ENCODE results near the gene ACOT13. TPM values are rescaled to one million over a fixed set of nuclear protein-coding genes. Genes with fewer than 3 reads are reported as not detected.
"Not testable (repeated sequence)": the region's sequence is repeated elsewhere in the genome, so short reads cannot be mapped to it uniquely, and the experiment has no call there.

Gene ACOT13
- total RNA-seq, 1 experiment from 2014 or later: 51.5 TPM

GRCh38 chr6:24660105-24660504 lies 6.8 kb upstream of the ACOT13 start:
- no peak for DNase-seq (ENCODE audit: extremely low read depth, low read depth)

GRCh38 chr6:24661759-24662158 lies 5.1 kb upstream of the ACOT13 start:
- not testable (repeated sequence) for DNase-seq (ENCODE audit: extremely low read depth, low read depth)

DNA sequence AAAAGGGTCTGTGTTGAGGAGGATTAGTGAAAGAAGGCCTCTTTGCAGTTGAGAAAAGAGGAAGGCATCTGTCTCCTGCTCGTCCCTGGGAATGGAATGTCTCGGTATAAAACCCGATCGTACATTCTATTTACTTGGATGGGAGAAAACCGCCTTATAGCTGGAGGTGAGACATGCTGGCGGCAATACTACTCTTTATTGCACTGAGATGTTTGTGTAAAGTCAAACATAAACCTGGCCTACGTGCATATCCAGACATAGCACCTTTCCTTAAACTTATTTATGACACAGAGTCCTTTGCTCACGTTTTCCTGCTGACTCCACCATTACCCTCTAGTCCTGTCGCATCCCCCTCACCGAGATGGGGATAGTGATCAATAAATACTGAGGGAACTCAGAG lies 4.6 kb upstream of the ACOT13 start:
- DNase-seq (ENCODE audit: extremely low read depth, low read depth): no peak

- DNase-seq (ENCODE audit: extremely low read depth, low read depth): no peak
These were observed 3.7 kb upstream of the ACOT13 start for GRCh38 chr6:24663189-24663588.

DNA sequence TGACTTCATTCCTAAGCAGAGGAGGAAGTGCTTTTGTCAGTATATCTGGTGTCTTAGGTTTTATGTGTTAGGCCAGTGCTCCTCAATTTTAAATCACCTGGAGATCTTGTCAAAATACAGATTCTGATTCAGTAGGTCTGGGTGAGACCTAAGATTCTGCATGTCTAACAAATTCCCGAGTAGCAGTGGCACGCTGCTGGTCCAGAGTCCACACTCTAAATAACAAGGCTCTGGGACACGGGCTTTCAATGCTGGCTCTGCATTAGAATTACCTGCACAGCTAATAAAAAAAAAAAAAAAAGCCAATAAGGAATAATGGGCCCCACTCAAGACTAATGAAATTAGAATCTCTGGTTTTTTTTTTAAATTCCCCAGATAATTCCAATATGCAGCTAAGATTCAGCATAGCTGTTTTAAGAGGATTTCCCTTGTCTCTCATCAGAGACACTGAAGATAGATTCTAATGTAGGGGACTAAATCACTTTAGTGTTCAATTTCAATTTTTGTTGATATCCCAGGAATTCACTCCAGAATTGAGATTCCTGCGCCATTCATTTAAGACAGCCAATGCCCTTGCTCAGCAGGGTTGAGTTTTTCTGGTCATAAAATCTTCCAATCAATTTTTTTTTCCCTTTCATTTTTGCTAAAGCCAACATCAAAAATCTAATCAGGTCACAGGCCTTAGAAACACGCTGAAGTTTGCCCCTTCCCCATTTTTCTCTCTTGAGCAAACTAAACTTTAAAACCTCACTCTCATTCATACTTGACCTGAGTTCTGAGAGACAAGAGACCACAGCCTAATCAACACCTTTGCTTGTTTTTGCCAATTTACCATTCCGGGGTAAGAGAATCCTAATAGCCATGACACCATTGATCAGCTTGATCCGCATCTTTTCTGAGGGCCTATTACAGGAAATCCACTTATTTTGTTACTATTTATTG lies 2.6 kb upstream of the ACOT13 start:
- DNase-seq (ENCODE audit: extremely low read depth, low read depth): no peak

DNA sequence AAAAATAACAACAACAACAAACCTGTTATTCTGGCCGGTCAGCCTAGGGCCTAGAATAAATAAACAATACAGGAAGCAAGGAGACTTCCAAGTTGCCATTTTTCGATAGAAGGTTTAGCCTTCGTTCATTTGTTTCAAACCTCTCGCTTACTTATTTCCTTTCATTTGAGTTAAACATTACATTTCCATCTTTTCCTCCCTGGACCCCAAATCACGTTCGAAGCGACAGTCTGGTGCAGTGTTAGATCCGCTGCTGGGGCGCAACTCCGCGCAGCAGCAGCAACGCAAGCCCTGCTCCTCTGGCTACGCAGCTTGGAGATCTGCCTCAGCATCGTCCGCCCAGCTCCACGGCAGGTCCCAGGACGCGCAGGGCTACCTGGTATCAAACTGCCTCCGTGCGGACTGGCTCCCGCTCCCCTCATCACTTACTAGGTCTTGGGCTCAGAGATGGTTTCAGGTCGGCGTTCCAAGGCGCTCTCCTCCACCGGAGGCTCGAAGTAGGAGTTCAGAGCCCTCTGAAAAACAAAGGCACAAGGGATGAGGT lies 708 bp upstream of the ACOT13 start:
- DNase-seq (ENCODE audit: extremely low read depth, low read depth): no peak

DNA sequence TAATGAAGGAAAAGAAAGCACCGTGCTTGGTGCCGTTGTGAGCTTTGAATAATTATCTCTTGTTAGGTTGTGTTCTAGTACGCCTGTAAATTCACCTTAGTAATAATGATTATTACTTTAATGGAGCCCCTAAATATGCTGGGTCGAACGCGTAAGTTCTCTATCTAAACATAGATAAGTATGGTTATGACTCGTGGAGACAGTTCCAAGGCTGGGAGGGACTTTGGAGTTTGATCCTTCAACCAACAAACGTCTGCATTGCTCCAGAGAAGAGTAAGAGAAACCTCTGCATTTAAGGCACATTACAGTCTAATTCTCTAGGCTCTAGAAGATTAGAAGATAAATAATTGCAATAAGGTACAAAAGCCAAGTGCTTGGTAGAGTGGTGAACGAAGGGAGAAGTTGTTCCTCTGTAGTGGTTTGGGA lies 514 bp downstream of the ACOT13 start:
- no peak for DNase-seq (ENCODE audit: extremely low read depth, low read depth)

GRCh38 chr6:24668066-24668996 lies 1.5 kb downstream of the ACOT13 start:
- peak; percentile 98 for DNase-seq (ENCODE audit: extremely low read depth, low read depth)

DNA sequence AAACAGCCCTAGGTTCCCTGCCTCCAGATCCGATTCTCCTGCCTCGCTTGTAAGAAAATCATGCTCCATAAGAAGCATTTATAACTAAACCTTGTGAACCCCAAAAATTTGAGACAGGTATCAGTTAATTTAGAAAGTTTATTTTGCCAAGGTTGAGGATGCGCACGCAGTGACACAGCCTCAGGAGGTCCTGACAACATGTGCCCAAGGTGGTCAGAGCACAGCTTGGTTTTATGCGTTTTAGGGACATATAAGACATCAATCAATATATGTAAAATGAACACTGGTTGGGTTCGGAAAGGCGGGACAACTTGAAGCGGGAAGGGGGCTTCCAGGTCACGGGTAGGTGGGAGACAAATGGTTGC lies 2.1 kb downstream of the ACOT13 start:
- DNase-seq (ENCODE audit: extremely low read depth, low read depth): no peak

GRCh38 chr6:24670492-24670891 lies 3.6 kb downstream of the ACOT13 start:
- not testable (repeated sequence) for DNase-seq (ENCODE audit: extremely low read depth, low read depth)

DNA sequence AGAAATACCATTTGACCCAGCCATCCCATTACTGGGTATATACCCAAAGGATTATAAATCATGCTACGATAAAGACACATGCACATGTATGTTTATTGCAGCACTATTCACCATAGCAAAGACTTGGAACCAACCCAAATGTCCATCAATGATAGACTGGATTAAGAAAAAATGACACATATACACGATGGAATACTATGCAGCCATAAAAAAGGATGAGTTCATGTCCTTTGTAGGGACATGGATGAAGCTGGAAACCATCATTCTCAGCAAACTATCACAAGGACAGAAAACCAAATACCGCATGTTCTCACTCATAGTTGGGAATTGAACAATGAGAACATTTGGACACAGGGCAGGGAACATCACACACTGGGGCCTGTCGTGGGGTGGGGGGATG lies 4.2 kb downstream of the ACOT13 start:
- DNase-seq (ENCODE audit: extremely low read depth, low read depth): not testable (repeated sequence)

- DNase-seq (ENCODE audit: extremely low read depth, low read depth): no peak
These were observed 5.8 kb downstream of the ACOT13 start for GRCh38 chr6:24672620-24673182.

- no peak for DNase-seq (ENCODE audit: extremely low read depth, low read depth)
These were observed 6.7 kb downstream of the ACOT13 start for GRCh38 chr6:24673625-24674024.

- DNase-seq (ENCODE audit: extremely low read depth, low read depth): not testable (repeated sequence)
These were observed 12.0 kb downstream of the ACOT13 start for GRCh38 chr6:24678792-24679352.

DNA sequence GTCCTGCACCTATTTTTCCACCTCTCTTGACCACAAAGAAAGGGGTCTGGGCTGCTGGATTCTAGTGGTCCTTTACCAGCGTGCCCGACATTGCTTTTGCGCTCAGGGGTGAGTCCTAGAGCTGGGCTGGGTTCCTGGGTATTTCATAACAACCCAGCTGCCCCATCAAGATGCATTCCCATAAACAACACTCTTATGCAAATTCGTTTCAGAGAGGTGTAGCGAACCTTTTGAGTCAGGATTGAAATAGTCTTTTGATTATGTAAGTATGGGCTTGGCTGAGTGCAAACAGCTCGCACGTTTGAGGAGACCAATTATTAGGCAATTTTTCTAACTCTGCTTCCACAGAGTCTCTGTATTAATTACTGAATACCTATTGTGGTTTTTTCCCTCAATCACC lies 13.7 kb downstream of the ACOT13 start:
- no peak for DNase-seq (ENCODE audit: extremely low read depth, low read depth)

DNA sequence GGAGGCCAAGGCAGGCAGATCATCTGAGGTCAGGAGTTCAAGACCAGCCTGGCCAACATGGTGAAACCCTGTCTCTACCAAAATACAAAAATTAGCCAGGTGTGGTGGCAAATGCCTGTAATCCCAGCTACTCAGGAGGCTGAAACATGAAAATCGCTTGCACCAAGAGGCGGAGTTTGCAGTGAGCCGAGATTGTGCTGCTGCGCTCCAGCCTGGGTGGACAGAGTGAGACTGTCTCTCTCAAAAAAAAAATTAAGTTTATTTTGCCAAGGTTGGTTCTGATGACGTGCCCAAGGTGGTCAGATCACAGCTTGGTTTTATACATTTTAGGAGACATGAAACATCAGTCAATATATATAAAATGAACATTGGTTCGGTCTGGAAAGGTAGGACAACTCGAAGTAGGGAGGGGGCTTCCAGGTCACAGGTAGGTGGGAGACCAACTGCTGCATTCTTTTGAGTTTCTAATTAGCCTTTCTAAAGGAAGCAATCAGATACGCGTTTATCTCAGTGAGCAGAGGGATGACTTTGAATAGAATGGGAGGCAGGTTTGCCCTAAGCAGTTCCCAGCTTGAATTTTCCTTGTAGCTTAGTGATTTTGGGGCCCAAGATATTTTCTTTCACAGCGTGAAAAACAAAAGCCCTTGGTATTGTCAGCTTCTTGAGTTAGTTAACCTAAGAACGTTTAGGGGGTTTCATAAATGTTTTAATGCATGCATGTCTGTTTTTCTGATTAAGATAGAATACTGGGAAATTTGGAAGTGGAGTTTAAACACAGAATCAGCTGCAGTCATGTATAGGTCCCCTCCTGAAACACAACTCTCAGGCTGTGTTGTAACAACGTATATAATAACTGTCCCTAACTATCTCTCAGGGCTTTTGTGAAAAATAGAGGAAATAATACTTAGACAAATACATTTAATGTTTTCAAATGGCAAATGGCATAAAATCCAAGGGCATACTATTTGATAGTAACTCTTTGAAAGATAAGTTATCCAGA lies 16.7 kb downstream of the ACOT13 start:
- DNase-seq (ENCODE audit: extremely low read depth, low read depth): no peak

GRCh38 chr6:24686408-24686807 lies 19.5 kb downstream of the ACOT13 start:
- DNase-seq (ENCODE audit: extremely low read depth, low read depth): no peak

GRCh38 chr6:24686946-24687345 lies 20.1 kb downstream of the ACOT13 start:
- DNase-seq (ENCODE audit: extremely low read depth, low read depth): no peak

- no peak for DNase-seq (ENCODE audit: extremely low read depth, low read depth)
These were observed 23.1 kb downstream of the ACOT13 start for GRCh38 chr6:24689964-24690363.

Data from NCI-H460 (cell line).